CD4-positive, alpha-beta T cell treated with Interleukin-12 subunit alpha and Interleukin-12 subunit beta, for 1 hour (primary cell): ENCODE data around the gene GPR162.

Experiments used
- DNase-seq: peaks from one replicate; pipeline ENCODE4 v3.0.0-alpha.2; 2020

Gene GPR162

GRCh38 chr12:6821591-6822425 lies at the start of gene GPR162:
GPR162 (plus strand) TSS chr12:6821821; CDS start chr12:6823899, 2,078 bp downstream.
- no peak for DNase-seq

- peak; percentile 38 for DNase-seq
Measured at GRCh38 chr12:6772331-6772695, 49.3 kb upstream of the GPR162 start, which contains the start of gene LAG3. LAG3 (plus strand) TSS chr12:6772520; CDS start chr12:6772853, 333 bp downstream.

- DNase-seq, result no peak
Measured at GRCh38 chr12:6772726-6773589, 48.7 kb upstream of the GPR162 start.

GRCh38 chr12:6773590-6774351 lies 47.9 kb upstream of the GPR162 start:
- DNase-seq, result no peak

GRCh38 chr12:6774499-6775062 lies 47.0 kb upstream of the GPR162 start:
- DNase-seq, result peak; percentile 72

- no peak for DNase-seq
Measured at GRCh38 chr12:6775185-6776174, 46.1 kb upstream of the GPR162 start.

- no peak for DNase-seq
Measured at GRCh38 chr12:6777386-6777785, 44.2 kb upstream of the GPR162 start.

- DNase-seq, result no peak
Measured at GRCh38 chr12:6778217-6778573, 43.4 kb upstream of the GPR162 start.

- peak; percentile 89 for DNase-seq
Measured at GRCh38 chr12:6778574-6779550, 42.8 kb upstream of the GPR162 start.

- no peak for DNase-seq
Measured at GRCh38 chr12:6779708-6780432, 41.8 kb upstream of the GPR162 start.

GRCh38 chr12:6780573-6780972 lies 41.0 kb upstream of the GPR162 start:
- DNase-seq, result no peak

GRCh38 chr12:6782119-6782518 lies 39.5 kb upstream of the GPR162 start:
- no peak for DNase-seq

- DNase-seq, result no peak
Measured at GRCh38 chr12:6782850-6783566, 38.6 kb upstream of the GPR162 start.

GRCh38 chr12:6783828-6784227 lies 37.8 kb upstream of the GPR162 start:
- no peak for DNase-seq

GRCh38 chr12:6784296-6784695 lies 37.3 kb upstream of the GPR162 start:
- no peak for DNase-seq

- DNase-seq, result no peak
Measured at GRCh38 chr12:6784761-6785160, 36.9 kb upstream of the GPR162 start.

- DNase-seq, result peak; percentile 43
Measured at GRCh38 chr12:6786416-6787094, 35.1 kb upstream of the GPR162 start.

- no peak for DNase-seq
Measured at GRCh38 chr12:6787309-6787708, 34.3 kb upstream of the GPR162 start.
